Activated gamma-delta T cell treated with Interleukin-2 at 50 U/mL for 16 hours (primary cell): Measurements from ENCODE around the gene ASPHD2.
"Not testable (repeated sequence)": the region's sequence is repeated elsewhere in the genome, so short reads cannot be mapped to it uniquely, and the experiment has no call there.

ENCODE experiments used
- DNase-seq: peaks from one replicate; pipeline ENCODE4 v3.0.0-alpha.2; 2020

The ASPHD2 gene, protein sequence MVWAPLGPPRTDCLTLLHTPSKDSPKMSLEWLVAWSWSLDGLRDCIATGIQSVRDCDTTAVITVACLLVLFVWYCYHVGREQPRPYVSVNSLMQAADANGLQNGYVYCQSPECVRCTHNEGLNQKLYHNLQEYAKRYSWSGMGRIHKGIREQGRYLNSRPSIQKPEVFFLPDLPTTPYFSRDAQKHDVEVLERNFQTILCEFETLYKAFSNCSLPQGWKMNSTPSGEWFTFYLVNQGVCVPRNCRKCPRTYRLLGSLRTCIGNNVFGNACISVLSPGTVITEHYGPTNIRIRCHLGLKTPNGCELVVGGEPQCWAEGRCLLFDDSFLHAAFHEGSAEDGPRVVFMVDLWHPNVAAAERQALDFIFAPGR

DNA sequence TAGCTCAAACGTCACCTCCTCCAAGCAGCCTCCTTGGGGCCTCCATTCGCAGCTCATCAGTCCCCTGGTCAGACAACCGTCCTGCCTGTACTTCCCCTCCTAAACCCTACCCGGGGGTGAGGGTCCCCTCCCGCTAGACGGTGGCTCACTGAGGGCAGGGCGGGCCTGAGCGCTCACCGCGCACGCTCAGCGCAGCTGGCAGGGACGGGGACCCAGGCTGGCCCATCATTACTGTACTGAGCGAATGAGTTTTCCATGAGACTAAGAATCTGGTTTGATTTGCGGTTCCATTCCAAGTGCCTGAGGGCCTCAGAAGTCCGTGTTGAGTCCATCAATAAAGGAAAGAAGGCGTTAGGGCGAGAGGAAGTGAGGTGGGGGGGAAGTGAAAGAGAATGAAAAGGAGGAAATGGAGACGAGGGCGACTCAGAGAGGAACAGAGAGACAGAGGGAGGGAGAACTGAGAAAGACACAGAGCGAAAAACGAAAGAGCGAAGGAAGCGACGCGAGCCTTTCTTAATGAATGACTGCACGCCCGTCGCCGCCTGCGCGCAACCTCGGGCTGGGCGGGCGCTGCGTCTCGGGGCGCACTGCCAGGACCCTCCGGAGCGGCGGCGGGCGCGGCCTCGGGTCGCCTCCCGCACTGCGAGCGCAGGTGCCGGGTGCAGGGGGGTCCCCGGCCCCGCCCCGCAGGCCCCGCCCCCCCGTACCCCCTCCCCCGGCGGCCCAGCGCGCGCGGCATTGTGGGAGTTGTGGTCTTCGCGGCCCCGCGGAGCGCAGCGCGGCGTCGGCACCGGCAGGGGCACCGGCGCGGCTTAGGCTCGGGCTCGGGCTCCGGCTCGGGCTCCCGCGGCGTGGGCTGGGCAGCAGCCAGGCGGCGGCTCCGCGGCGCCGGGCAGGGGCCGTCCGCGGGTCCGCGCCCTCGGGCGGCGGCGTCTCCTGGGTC is at the start of gene ASPHD2:
Gene ASPHD2, plus strand, starts transcription at position 746 of the 943 bp plus-strand sequence. CDS start 4,356 bp downstream, outside the sequence.
- DNase-seq: peak; percentile 69

DNA sequence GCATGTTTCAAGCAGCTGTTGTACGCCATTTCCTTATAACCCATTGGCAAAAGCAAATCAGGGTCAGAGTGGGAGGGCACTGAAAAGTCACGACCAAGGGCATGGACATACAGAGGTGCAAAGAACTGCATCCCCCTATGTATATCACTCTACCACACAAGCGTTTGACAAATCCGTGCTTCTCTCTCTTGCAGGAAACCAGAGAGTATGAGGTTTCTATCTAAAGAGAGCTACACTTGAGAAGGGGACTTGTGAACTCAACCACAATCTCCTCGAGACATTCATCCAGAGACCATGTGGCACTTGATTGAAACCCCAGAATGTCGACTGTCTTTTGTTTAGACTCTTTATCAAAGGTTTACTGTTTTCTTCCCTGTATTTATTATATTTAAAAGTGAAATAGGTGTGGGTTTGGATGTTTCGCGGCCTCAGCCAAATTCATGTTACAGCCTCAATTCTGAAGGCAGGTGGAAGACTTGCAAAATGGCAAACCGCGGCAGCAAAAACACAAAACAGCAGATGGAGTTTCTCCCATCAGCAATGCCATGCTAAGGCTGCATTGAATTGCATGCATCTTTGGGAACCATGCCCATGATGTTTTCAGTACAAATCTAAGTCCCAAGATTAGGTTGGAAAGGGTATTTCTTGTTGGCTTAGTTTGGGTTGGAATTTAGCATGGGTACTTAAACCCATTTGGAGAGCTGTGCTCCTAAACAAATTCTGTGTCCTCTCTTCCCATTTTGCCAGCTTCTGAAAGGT is 48.8 kb upstream of the ASPHD2 start:
- no peak for DNase-seq

DNA sequence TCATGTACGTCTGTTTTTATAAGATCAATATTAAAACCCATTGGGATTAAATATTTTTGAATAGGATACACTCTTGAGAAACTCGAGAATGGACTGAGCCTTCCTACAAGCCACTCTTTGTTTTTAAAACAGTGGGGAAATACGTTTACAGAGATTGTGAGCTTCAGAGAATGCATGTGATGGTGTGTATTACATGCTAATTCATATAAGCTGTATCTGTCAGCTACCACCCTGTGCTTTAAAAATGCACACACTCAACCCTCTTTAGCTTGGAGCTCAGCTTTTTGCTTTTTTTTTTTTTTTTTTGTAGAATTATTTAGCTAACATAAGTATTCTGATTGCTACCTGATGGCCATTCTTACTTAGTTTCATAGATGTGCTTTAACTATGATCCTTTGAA is 46.3 kb upstream of the ASPHD2 start:
- no peak for DNase-seq

DNA sequence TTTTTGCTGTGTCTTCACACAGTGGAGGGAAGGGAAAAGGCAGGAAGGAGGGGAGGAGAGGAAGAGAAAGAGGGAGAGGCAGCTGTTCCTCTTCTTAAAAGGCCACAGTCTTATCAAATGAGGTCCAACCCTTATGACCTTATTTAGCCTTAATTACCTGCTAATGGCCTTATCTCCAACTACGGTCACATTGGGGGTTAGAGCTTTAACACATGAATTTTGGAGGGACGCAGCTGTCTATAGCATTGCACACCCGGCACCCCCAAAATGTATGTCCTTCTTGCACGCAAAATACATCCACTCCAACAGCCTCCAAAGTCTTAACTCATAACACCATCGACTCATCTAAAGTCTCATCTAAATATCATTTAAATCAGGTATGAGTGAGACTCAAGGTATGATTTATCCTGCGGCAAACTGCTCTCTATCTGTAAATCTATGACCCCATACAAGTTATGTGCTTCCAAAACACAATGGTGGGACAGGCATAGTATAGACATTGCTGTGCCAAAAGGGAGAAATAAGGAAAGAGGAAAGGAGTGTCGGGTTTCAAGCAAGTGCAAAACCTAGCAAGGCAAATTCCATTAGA is 45.0 kb upstream of the ASPHD2 start:
- no peak for DNase-seq

DNA sequence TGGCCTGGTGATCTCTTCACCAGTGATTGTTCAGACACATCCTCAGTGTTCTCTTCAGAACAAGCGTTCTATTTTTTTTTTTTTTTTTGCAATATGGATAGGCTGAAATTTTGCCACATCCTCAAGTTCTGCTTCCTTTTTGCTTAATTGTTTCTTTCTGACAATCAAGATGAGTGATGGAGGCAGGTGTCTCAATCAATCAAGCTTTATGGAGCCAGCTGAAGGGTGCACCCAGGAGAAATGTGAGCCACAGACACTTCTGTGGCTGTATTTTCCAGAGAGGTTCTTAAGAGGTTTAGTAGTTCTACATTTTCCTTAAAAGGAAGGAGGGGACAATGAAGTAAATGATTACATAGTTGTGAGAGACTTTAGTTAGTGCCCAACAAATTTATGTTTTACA is 43.9 kb upstream of the ASPHD2 start:
- DNase-seq: no peak

DNA sequence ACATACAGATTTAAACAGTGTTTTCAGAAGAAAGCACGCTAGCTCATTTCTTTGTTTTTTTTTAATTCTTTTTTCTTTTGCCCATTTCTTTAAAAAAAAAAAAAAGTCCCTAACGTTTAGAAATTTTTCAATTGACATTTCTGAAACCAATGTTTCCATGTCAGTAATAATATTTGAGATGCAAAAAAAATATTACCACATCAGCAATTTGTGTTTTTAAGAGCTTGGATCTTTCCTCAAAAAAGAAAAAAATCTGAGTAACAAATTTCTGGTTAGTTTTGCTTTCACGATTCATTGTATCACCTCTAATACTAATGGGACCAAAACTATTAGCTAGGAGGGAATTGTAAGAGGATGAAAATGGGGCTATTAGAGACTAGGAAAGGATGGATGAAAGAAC is 39.9 kb upstream of the ASPHD2 start:
- DNase-seq: no peak

DNA sequence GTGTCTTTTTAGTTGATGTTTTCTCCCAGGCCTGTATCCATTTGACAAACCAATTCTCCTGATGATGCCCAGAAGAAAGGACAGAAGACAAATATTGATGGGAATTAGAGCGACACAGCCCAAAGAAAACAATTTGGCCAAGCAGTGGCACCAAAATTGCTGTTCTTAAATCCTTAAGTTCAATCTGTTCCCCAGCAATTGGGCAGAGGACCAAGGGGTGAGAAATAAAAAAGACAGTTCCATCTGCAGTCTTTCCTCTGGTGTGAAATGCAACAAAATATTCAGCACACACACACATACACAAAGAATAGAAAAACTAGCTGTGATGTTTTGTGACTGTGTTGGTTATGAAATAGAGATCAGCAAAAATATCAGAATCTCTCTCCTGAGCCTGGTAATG is 38.0 kb upstream of the ASPHD2 start:
- no peak for DNase-seq

DNA sequence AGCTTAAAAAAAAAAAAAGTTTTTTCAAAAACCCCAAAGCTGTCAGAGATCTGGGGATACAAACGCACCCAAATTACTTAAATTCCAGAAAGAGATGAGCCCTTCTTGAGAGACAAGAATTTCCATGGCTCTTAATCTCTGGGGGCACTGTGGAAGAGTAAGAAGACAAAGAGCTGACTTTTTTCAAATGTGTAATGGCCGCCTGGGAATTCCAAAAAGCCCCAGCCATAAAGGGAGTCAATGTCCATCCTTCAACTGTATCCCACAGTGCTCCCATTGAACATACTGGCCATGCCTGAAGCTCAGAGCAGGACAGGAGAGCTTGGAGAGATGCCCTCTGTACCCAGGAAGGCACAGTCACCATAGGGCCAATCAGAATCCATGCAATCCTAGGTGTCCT is 37.4 kb upstream of the ASPHD2 start:
- DNase-seq: no peak

DNA sequence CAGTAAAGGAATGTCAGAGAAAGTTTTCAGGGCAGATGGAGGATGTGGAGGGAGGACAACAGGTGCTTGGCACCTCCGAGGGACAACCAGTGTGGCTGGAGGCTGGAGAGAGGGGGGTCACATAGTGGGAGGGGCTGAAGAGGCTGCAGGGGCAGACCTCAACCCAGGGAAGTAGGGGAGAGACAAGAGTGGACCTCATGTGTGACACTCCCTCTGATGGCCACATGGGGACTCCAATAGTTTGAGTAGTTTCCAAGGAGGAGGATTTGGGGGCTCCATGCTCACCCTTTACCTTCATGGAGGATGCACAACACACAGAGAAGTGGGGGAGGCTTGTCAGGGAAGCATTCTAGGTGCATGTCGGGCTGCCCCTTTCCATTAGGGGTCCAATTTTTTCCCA is 35.1 kb upstream of the ASPHD2 start:
- DNase-seq: no peak

DNA sequence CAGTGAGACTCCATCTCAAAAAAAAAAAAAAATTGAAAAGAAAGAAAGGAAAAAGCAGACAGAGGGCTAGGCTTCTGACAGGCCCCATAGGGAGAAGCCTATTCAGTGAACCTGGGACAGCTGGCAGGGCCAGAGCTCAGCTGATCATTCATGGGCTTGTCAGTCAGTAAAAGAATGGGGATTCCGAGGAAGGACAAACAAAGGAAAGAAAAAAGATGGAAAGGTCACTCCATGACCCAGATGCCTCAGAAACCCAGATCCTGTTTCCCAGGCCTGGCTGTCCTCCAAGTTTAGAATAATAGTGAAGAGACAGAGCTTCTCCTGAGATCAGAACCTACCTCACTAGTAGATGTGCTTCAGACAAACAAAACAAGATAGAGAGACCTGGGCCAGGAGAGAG is 34.3 kb upstream of the ASPHD2 start:
- DNase-seq: no peak

DNA sequence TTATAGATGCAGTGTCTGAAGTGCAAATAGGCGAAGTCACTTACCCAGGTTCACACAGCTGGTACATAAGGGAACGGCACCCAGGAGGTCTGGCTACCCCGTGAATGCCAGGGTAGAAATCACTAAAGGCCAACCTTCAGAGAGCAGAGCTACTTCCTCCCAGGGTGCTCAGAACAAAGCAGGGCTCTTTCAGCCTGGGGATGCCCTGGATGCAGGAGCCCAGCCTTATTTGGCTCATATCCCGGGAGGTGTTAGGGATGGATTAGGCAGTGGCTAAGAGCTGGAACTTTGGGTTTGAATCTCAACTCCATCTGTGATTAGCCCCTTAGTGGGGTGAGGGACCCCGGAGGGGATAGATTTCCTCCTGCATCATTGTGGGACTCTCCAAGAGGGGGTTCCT is 33.1 kb upstream of the ASPHD2 start:
- DNase-seq: no peak

DNA sequence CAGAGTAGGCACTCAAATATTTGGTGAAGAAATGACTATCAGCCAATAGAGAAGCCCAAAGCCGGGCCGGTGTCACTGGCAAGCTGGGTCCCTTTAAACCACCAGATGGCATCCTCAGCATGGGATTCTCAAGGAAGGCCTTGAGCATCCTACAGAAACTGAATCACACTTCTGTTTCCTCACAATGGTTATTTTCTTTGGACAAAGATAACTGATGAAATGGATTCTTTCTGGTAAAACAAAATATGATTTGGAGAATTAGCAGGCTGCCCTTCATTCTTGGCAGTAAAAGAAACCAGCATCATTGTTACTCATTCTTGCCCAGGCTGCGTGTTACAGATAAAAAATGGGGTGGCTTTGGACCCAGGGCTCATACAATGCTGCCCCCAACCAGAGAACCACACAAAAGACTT is 30.3 kb upstream of the ASPHD2 start:
- peak; percentile 37 for DNase-seq

DNA sequence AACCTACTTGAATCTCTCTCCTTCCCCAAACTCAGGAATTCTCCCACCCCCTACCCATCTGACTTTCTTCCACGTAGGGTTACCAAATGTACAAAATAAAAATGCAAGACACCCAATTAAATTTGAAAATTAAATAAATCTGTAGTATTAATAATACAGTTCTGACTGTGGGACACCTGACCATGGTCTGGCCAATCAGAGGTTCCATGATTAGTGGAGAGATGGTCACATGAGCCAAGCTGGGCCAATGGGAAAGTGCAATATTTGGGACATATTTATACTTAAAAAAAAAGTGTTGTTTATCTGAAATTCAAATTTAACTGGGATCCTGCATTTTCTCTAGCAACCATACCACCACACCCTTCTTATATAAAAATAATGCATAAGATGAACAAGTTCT is 29.8 kb upstream of the ASPHD2 start:
- no peak for DNase-seq

DNA sequence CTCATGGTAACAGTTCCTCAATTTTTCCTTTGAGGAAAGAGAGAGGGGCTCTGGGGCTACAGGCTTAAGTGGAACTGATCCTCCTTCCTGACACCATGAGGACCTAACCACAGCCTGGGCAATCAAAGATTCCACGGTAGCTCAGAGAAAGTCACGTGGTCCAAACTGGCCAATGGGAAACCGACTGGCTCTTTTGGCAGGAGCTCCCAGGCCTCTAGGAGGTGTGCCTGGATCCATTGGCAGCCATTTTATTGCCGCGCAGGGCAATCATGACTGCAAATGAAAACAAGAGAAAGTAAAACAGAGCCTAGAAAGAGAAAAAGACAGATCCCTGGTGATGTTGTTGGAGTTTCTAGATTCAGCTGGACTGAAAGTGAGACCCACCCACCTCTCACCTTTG is 27.3 kb upstream of the ASPHD2 start:
- no peak for DNase-seq

DNA sequence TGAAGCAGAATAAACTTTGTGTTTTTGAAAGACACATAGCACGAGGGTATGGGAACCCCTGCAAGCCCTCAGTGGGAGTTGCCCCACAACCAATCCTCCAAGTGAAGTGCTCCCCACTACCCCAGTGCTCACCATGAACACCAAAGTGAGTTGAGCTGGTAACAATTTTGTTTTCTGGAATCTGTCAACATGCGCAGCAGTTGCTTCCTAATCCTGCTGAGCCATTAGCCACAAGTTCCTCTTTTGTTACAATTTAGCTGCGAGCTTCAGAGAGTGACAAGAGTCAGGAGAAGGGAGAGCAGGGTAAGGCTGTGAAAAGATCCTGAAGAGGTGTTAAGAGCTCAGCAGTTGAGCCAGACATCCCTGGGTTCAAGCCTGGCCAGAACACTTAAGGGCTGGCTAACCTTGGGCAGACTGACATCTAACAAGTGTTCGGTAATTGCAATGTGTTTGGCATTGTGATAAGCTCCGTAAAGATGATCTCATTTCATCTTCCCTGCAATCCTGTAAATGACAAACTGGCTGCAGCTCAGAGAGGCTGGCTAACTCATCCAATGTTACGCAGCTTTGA is 24.1 kb upstream of the ASPHD2 start:
- no peak for DNase-seq

DNA sequence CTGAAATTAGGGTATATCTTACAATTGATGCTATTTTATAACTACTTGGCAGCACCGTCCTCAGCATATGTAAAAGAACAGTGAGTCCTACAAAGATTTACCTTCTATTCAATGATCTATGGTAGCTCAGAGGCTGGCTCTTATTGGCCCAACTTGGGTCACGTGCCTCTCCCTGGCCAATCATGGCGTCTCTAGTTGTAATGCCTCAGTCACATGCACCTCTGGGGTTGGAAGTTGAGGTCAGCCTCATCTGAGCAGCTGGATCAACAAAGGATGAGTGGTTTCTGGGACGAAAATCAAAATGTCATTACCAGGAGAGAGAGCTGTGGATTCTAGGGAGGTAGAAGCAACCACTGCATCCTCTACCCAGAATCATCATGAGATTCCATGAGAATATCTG is 22.9 kb upstream of the ASPHD2 start:
- no peak for DNase-seq

DNA sequence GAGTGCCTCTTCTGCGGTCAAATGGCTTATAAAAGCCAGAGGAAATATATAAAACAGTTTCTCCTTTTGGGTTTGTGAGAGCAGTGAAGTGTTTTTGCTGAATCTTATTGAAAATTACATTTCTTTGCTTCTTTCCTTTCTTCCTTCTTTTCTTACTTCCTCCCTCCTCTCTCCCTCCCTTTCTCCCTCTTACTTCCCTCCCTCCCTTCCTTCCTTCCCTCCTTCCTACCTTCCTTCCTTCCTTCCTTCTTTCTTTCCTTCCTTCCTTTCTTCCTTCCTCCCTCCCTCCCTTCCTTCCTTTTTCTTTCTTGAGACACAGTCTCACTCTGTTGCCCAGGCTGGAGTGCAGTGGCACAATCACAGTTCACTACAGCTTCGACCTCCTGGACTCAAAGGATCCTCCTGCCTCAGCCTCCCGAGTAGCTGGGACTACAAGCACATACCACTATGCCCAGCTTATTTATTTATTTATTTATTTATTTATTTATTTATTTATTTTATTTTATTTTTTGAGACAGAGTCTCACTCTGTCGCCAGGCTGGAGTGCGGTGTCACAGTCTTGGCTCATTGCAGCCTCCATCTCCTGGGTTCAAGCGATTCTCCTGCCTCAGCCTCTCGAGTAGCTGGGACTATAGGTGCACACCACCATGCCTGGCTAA is 20.4 kb upstream of the ASPHD2 start:
- not testable (repeated sequence) for DNase-seq

DNA sequence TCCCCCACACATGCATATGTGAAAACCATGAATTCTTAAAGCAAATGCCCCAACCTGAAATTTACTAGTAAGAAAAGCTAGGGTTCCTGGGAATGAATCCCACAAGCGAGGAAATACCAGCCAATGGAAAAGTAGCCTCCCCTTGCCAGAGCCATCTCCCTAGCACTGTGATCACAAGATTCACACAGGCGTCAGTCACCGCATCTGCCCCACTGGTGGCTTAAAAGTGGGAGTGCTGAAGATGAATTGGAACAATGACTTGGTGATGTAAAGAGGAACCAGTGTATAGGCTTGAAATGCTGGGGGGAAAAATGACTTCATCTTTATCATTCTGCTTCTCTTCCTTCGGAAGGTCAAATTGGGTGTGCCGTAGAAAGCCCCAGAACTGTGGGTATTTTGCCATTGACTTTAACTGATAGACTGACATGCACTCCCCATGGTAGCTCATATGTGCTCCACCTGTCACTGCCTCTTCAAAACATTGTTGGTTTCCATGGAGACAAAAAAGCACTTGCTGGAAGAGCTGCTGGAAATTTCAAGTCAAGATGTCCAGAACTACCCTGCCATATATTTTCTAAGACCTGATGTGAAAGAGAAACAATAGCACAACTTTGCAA is 19.2 kb upstream of the ASPHD2 start:
- DNase-seq: no peak

DNA sequence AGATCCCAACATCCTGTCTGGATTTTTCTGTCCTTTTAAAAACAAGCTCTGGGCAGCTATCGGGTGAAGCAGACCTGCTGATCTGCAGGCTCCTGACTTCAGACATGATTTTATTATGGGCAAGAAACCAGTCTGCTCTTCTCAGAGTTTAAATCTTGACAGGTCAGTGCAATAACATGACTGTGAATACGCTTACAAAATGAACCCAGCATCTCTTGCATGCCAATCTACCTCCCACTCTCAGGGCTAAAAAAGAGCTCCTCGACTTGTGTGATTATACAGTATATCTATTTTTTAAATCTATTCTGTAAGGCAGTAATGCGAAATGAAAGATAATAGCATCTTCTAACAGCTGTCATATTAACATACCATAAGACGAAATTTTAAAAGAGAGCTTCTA is 18.7 kb upstream of the ASPHD2 start:
- no peak for DNase-seq

DNA sequence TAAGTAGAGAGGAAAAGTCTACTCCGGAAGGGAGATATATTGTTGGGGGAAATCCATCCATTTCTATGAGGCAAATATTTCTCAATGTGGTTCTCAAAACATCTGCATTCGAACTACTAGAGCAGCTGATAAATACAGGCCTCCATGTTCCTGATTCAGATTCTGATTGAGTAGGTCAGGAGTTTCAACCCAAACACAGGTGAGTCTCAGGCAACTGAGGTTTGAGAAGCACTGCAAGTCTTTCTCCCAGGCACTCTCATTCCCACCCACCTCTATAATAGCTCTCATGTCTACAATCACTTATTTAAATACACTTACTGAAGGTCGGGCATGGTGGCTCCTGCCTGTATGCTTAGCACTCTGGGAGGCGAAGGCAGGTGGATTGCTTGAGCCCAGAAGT is 14.7 kb upstream of the ASPHD2 start:
- DNase-seq: no peak

DNA sequence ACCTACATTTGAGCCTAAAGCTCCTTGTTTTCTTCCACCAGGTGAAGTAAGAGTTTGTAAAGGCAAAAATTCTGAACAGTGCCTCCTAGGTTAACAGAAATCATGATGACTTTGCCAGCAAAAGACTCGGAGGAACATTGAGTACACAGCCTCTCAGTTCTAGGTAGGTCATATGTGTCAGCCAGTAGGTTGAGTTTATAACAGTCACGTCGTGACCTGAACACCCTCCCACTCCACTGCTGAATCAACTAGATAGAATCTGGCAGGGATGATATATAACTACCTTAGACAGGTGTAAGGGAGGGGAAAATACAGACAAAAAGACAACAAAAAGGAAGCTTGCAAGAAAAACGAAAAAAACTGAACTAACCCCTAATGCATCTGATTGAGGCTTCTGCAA is 12.8 kb upstream of the ASPHD2 start:
- no peak for DNase-seq
